Measurements from ENCODE around the gene CAGE1. TPM values are rescaled to one million over a fixed set of nuclear protein-coding genes. Genes with fewer than 3 reads are reported as not detected.

Gene CAGE1
- total RNA-seq, 4 donors from 2014 or later: not detected

DNA sequence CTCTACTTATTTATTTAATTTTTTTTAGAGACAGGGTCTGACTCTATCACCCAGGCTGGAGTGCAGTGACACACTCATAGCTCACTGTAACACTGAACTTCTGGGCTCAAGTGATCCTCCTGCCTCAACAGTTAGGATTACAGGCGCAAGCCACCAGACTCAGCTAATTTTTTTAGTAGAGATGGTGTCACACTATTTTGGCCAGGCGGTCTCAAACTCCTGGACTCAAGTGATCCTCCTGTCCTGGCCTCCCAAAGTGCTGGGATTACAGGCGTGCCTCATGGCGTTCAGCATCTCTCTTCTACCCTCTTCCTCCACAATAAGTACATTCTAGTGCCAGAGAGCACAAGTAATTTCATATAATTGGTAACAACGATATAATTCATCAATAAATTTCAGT lies 82.0 kb downstream of the CAGE1 start:
- Histone ChIP-seq H3K27me3 (no peaks in the 10 kb centered on the region), H3K9me3 (no peaks in the 10 kb centered on the region), H3K4me1 (peaks cover 29% of the 10 kb centered on the region), H3K4me3 (no peak overlapping the region), H3K36me3 (peaks cover 59% of the 10 kb centered on the region), H3K27ac (no peak overlapping the region)
- TF ChIP-seq EP300 (IDR thresholded peaks at IDR 0.05) (no peak), POLR2A (IDR thresholded peaks at IDR 0.05) (no peak), POLR2AphosphoS5 (IDR thresholded peaks at IDR 0.05) (no peak)
- TF ChIP-seq, protein P1, sequence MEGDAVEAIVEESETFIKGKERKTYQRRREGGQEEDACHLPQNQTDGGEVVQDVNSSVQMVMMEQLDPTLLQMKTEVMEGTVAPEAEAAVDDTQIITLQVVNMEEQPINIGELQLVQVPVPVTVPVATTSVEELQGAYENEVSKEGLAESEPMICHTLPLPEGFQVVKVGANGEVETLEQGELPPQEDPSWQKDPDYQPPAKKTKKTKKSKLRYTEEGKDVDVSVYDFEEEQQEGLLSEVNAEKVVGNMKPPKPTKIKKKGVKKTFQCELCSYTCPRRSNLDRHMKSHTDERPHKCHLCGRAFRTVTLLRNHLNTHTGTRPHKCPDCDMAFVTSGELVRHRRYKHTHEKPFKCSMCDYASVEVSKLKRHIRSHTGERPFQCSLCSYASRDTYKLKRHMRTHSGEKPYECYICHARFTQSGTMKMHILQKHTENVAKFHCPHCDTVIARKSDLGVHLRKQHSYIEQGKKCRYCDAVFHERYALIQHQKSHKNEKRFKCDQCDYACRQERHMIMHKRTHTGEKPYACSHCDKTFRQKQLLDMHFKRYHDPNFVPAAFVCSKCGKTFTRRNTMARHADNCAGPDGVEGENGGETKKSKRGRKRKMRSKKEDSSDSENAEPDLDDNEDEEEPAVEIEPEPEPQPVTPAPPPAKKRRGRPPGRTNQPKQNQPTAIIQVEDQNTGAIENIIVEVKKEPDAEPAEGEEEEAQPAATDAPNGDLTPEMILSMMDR (IDR thresholded peaks at IDR 0.05): no peak
- DNase-seq (ENCODE audit: low spot score in 2 of 2): no peak
- WGBS: 96% methylated on average over 5 of the region's 5 CpGs

DNA sequence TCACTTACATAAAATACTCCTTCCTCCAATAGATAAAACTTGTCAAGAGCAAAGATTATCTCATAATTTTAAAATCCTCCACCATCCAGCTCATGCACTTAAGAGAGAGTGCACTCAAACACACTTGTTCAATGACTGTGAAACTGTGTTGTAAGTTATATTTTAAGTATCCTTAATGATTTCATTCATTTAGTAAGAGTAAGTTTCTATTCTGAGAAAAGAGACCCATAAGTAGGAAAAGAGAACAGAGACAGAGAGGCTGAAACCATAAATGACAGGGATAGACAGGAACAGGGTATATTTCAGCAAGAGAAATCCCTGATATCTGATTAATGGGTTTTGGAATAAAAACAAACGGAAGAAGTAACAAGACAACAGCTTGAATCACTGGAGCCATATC lies 84.7 kb downstream of the CAGE1 start:
- 91% methylated on average over 1 of the region's 1 CpG for WGBS
- peaks cover 8% of the 10 kb centered on the region for H3K4me1 ChIP-seq

DNA sequence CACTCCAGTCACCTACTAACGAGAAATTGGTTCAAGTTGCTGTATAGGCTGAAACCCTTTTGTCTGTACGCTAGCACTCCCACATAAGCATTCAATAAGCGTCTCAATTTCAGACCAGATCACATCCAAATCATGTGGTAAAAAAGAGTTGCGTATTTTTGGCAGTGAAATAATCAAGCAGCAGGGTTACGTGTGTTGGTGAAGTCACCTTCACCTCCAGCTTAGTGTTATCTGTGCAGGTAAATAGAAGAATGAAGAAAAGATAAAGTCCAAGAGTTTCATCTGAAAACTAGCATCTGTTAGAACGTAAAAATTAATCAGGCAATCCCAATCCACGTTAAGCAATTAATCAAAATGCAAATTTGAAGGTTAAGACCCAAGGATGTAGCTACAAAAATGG lies 87.8 kb downstream of the CAGE1 start:
- no peak overlapping the region for H3K27ac ChIP-seq
- no peak overlapping the region for H3K4me3 ChIP-seq
- 81% methylated on average over 7 of the region's 7 CpGs for WGBS
- TF ChIP-seq POLR2A (IDR thresholded peaks at IDR 0.05): no peak
- TF ChIP-seq POLR2AphosphoS5 (IDR thresholded peaks at IDR 0.05): no peak
- no peak for TF ChIP-seq EP300 (IDR thresholded peaks at IDR 0.05)
- TF ChIP-seq, protein P1 (IDR thresholded peaks at IDR 0.05): no peak
- peaks cover 85% of the 10 kb centered on the region for H3K36me3 ChIP-seq
- no peaks in the 10 kb centered on the region for H3K27me3 ChIP-seq
- H3K9me3 ChIP-seq: no peaks in the 10 kb centered on the region
- H3K4me1 ChIP-seq: no peaks in the 10 kb centered on the region
- no peak for DNase-seq (ENCODE audit: low spot score in 2 of 2)

More for the DNA sequence above, 84.7 kb downstream of the CAGE1 start:
- no peak overlapping the region for H3K4me3 ChIP-seq
- TF ChIP-seq POLR2A (IDR thresholded peaks at IDR 0.05) (no peak), POLR2AphosphoS5 (IDR thresholded peaks at IDR 0.05) (no peak), EP300 (IDR thresholded peaks at IDR 0.05) (no peak)
- TF ChIP-seq, protein P1 (IDR thresholded peaks at IDR 0.05): no peak
- H3K36me3 ChIP-seq: peaks cover 86% of the 10 kb centered on the region
- H3K27ac ChIP-seq: no peak overlapping the region
- H3K9me3 ChIP-seq: no peaks in the 10 kb centered on the region
- no peaks in the 10 kb centered on the region for H3K27me3 ChIP-seq
- DNase-seq (ENCODE audit: low spot score in 2 of 2): no peak

DNA sequence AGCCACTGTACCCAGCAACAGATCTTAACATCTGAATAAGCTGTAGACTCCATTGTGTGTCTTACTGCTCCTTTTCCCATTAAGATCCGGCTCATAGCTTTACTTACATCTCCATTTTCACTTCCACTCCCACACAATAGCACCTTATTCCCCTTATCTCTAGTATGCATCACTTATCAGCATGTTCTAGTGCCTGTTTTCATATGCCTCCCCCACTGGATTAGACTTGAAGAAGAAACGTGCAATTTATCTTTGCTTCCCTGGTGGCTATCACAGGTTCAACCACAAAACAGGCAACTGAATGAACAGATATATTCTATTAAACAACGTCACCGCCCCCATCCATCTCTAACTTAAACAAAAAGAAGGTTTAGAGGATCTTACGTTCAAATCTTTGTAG lies 88.6 kb downstream of the CAGE1 start:
- Histone ChIP-seq H3K27me3 (no peaks in the 10 kb centered on the region), H3K36me3 (peaks cover 82% of the 10 kb centered on the region), H3K9me3 (no peaks in the 10 kb centered on the region), H3K4me3 (no peak overlapping the region), H3K4me1 (no peaks in the 10 kb centered on the region), H3K27ac (no peak overlapping the region)
- TF ChIP-seq POLR2AphosphoS5 (IDR thresholded peaks at IDR 0.05) (no peak), POLR2A (IDR thresholded peaks at IDR 0.05) (no peak), EP300 (IDR thresholded peaks at IDR 0.05) (no peak)
- TF ChIP-seq, protein P1 (IDR thresholded peaks at IDR 0.05): no peak
- WGBS: 93% methylated on average over 5 of the region's 5 CpGs
- no peak for DNase-seq (ENCODE audit: low spot score in 2 of 2)

DNA sequence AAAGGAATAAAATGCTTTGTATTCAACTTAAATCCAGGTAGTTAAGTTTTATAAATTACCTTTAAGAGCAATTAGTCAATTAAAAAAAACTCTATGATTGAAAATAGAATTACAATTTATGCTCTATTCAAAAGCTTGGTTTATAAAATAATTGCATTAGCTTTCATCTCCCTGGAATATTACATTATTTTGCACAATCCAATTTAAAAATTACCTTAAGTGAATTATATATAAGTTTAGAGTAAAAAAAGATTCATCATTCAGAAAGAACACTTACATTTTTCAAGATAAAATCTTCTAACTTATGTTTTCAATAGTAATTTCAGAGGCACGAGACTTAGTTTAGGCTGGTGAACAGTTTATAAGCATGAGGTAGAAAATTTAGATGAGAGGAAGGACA lies 91.4 kb downstream of the CAGE1 start:
- H3K4me3 ChIP-seq: no peak overlapping the region
- H3K9me3 ChIP-seq: no peaks in the 10 kb centered on the region
- no peak for DNase-seq (ENCODE audit: low spot score in 2 of 2)
- peaks cover 83% of the 10 kb centered on the region for H3K36me3 ChIP-seq
- TF ChIP-seq, protein P1 (IDR thresholded peaks at IDR 0.05): no peak
- TF ChIP-seq POLR2AphosphoS5 (IDR thresholded peaks at IDR 0.05) (no peak), EP300 (IDR thresholded peaks at IDR 0.05) (no peak), POLR2A (IDR thresholded peaks at IDR 0.05) (no peak)
- H3K4me1 ChIP-seq: no peaks in the 10 kb centered on the region
- no peak overlapping the region for H3K27ac ChIP-seq
- 83% methylated on average over 1 of the region's 1 CpG for WGBS
- no peaks in the 10 kb centered on the region for H3K27me3 ChIP-seq

Measured in suprapubic skin (tissue), 4 donors.